SU-DHL-6 (cell line): ENCODE measurements around the gene PORCN.

Experiments
- H2AFZ ChIP-seq: fragments of 200-600 bp; sonication (generic); 2 replicates; pipeline ENCODE4 v1.6.1; 2014; ENCODE audit warnings: low read depth, mild to moderate bottlenecking, moderate library complexity, mixed read lengths, antibody characterized with exemption, low read length; ENCODE audit not compliant: severe bottlenecking
- H3F3A ChIP-seq: fragments of 200-600 bp; shearing (Covaris generic); 2 replicates; pipeline ENCODE4 v1.6.0; 2016; ENCODE audit warnings: antibody characterized with exemption, mild to moderate bottlenecking; ENCODE audit not compliant: insufficient read depth
- H3K27ac ChIP-seq: fragments of 200-600 bp; sonication (generic); 2 replicates; pipeline ENCODE4 v1.5.1; 2016; ENCODE audit warnings: low read depth, mild to moderate bottlenecking, low read length, moderate library complexity, mixed read lengths
- H3K27me3 ChIP-seq: fragments of 200-600 bp; sonication (generic), shearing (Covaris generic); 2 replicates; pipeline ENCODE4 v1.6.0; 2014; ENCODE audit warnings: mild to moderate bottlenecking, low read length
- H3K36me3 ChIP-seq: fragments of 200-600 bp; sonication (generic); 2 replicates; pipeline ENCODE4 v1.6.1; 2014; ENCODE audit warnings: mild to moderate bottlenecking, low read length, mixed read lengths
- H3K4me2 ChIP-seq: fragments of 300-600, 200-600 bp; shearing (Covaris generic), sonication (generic); 2 replicates; pipeline ENCODE4 v1.6.0; 2014; ENCODE audit warnings: low read length, low read depth, mild to moderate bottlenecking; ENCODE audit not compliant: poor library complexity, severe bottlenecking
- H3K4me3 ChIP-seq: fragments of 200-600 bp; sonication (generic); 2 replicates; pipeline ENCODE4 v1.5.1; 2014; ENCODE audit warnings: antibody characterized with exemption, low read length, mild to moderate bottlenecking, mixed read lengths; ENCODE audit not compliant: insufficient read depth, poor library complexity, severe bottlenecking
- H3K79me2 ChIP-seq: fragments of 200-600 bp; sonication (generic); 2 replicates; pipeline ENCODE4 v1.6.1; 2014; ENCODE audit warnings: mild to moderate bottlenecking, low read length, moderate library complexity; ENCODE audit not compliant: insufficient read depth
- H3K9ac ChIP-seq: fragments of 200-600 bp; sonication (generic); 2 replicates; pipeline ENCODE4 v1.7.0; 2014; ENCODE audit warnings: mild to moderate bottlenecking, low read length
- H3K9me2 ChIP-seq: fragments of 200-600 bp; sonication (generic); replicated peaks from 2 replicates; pipeline ENCODE4 v1.6.1; 2014; ENCODE audit warnings: low read length; ENCODE audit not compliant: insufficient read depth
- H3K9me3 ChIP-seq: fragments of 200-600 bp; sonication (generic); 2 replicates; pipeline ENCODE4 v1.6.1; 2014; ENCODE audit warnings: low read length, mixed read lengths; ENCODE audit not compliant: insufficient read depth
- H4K20me1 ChIP-seq: fragments of 200-600 bp; sonication (generic); 2 replicates; pipeline ENCODE4 v1.6.1; 2014; ENCODE audit warnings: low read depth, mild to moderate bottlenecking, antibody characterized with exemption, low read length, moderate library complexity, mixed read lengths
- CTCF ChIP-seq: fragments of 200-600 bp; sonication (generic); IDR thresholded peaks from one replicate; pipeline ENCODE4 v1.5.1; 2017; ENCODE audit warnings: antibody characterized with exemption, mild to moderate bottlenecking, low read length, moderate library complexity; ENCODE audit not compliant: insufficient read depth, poor library complexity, severe bottlenecking
- EZH2phosphoT487 ChIP-seq: fragments of 200-600 bp; sonication (generic), shearing (Covaris generic); conservative IDR thresholded peaks from 2 replicates; pipeline ENCODE4 v1.6.1; 2018; ENCODE audit warnings: mild to moderate bottlenecking, antibody characterized with exemption, low read length, moderate library complexity, mixed read lengths

Gene PORCN

DNA sequence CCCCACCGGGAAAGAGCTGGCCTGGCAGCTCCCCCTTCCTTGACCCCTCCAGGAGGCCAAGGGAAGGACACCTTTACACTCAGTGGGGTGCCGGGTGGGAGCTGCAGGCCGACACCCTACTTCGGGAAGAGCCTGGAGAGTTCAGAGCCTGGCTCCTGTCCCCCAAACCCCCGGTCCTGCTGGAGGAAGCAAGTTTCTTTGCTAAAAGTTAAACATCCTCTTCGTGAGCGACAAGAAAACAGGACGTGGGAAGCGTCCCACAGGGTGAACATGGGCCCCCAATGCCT, 35.1 kb upstream of the PORCN start:
- TF ChIP-seq EZH2phosphoT487: no peak
- no peak for TF ChIP-seq CTCF
- H2AFZ ChIP-seq: no peak overlapping the region
- no peaks in the 10 kb centered on the region for H3K27me3 ChIP-seq
- H3K36me3 ChIP-seq: no peaks in the 10 kb centered on the region
- no peak overlapping the region for H3K4me2 ChIP-seq
- H3K79me2 ChIP-seq: peaks cover 37% of the 10 kb centered on the region
- no peaks in the 10 kb centered on the region for H3K9me3 ChIP-seq
- H3K27ac ChIP-seq: no peak overlapping the region
- H3K9me2 ChIP-seq: no peaks in the 10 kb centered on the region
- H4K20me1 ChIP-seq: no peaks in the 10 kb centered on the region
- H3K4me3 ChIP-seq: no peak overlapping the region
- no peak overlapping the region for H3K9ac ChIP-seq
- no peaks in the 10 kb centered on the region for H3F3A ChIP-seq

DNA sequence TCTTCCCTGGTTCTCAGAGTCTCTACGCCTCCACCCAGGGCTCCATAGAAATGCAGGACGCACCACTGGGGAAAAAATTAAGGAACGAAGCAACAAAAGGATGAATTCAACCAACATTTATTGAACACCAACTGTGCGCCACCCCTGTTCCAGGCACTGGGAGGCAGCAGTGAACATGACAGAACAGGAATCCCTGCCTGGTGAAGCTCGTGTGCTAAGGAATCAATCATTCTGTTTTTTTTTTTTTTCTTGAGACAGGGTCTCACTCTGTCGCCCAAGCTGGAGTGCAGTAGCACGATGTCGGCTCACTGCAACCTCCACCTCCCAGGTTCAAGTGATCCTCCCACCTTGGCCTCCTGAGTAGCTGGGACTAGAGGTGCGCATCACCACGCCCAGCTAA, 34.7 kb upstream of the PORCN start:
- no peak overlapping the region for H3K9ac ChIP-seq
- H2AFZ ChIP-seq: no peak overlapping the region
- no peaks in the 10 kb centered on the region for H3K27me3 ChIP-seq
- no peaks in the 10 kb centered on the region for H3K9me3 ChIP-seq
- no peaks in the 10 kb centered on the region for H3F3A ChIP-seq
- no peaks in the 10 kb centered on the region for H3K9me2 ChIP-seq
- no peak overlapping the region for H3K4me2 ChIP-seq
- H3K4me3 ChIP-seq: no peak overlapping the region
- H4K20me1 ChIP-seq: no peaks in the 10 kb centered on the region
- TF ChIP-seq EZH2phosphoT487: no peak
- no peak for TF ChIP-seq CTCF
- H3K79me2 ChIP-seq: peaks cover 33% of the 10 kb centered on the region
- no peaks in the 10 kb centered on the region for H3K36me3 ChIP-seq
- H3K27ac ChIP-seq: no peak overlapping the region

DNA sequence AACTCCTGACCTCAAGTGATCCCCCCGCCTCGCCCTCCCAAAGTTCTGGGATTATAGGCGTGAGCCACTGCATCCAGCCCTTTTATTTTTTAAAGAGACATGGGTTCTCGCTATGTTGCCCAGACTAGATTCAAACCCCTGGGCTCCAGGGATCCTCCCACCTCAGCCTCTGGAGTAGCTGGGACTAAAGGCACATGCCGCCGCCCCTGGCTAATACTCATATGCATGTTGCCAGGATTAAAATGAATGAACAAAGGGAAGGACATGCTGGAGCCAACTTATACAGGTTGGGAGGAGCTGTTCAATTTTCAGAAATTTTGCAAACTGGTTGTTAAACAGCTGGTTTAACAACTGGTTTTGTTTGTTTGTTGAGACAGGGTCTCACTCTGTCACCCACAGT, 34.2 kb upstream of the PORCN start:
- Histone ChIP-seq H3K9me3 (no peaks in the 10 kb centered on the region), H2AFZ (no peak overlapping the region), H3K9me2 (no peaks in the 10 kb centered on the region), H3K27ac (no peak overlapping the region), H3F3A (no peaks in the 10 kb centered on the region), H3K4me2 (peak overlapping the region; percentile 90), H3K9ac (peak overlapping the region; percentile 93), H3K36me3 (no peaks in the 10 kb centered on the region), H3K79me2 (peaks cover 30% of the 10 kb centered on the region), H4K20me1 (no peaks in the 10 kb centered on the region), H3K27me3 (no peaks in the 10 kb centered on the region), H3K4me3 (no peak overlapping the region)
- no peak for TF ChIP-seq CTCF
- no peak for TF ChIP-seq EZH2phosphoT487

DNA sequence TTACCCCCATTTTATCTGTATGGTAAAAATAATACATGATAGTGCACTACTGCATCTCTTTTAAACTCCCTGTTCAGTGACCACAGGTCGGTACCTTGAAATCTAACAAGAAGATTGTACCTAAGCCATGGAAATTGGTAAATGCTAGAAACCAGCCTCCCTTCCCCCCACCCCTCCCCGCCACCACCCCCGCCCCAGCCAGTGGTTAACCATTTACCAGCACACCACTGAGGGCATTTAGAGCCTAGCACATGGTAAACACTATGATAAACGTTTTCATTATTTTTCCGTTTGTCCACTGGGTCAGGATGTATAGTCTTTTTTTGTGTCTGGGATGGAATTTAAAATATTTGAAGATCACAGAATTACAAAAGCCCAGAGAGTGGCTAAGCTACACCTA, 33.5 kb upstream of the PORCN start:
- Histone ChIP-seq H3K9ac (peak overlapping the region; percentile 93), H3K4me2 (peak overlapping the region; percentile 90), H3K79me2 (peaks cover 30% of the 10 kb centered on the region), H3K27ac (peak overlapping the region; percentile 67), H2AFZ (peak overlapping the region; percentile 88), H3K9me3 (no peaks in the 10 kb centered on the region), H3K36me3 (no peaks in the 10 kb centered on the region), H3K4me3 (peak overlapping the region; percentile 91), H3K27me3 (no peaks in the 10 kb centered on the region), H4K20me1 (no peaks in the 10 kb centered on the region), H3K9me2 (no peaks in the 10 kb centered on the region), H3F3A (no peaks in the 10 kb centered on the region)
- TF ChIP-seq EZH2phosphoT487: no peak
- TF ChIP-seq CTCF: no peak
